ENCODE measurements around the gene MSL1. TPM values are rescaled to one million over a fixed set of nuclear protein-coding genes. Genes with fewer than 3 reads are reported as not detected.

MSL1 gene
- total and polyA plus RNA-seq, 9 of the 15 experiments (the other 6 are each of a cell fraction or from before 2014, with no cell fraction given), result 13.8 to 120 (median 61.9) TPM

DNA sequence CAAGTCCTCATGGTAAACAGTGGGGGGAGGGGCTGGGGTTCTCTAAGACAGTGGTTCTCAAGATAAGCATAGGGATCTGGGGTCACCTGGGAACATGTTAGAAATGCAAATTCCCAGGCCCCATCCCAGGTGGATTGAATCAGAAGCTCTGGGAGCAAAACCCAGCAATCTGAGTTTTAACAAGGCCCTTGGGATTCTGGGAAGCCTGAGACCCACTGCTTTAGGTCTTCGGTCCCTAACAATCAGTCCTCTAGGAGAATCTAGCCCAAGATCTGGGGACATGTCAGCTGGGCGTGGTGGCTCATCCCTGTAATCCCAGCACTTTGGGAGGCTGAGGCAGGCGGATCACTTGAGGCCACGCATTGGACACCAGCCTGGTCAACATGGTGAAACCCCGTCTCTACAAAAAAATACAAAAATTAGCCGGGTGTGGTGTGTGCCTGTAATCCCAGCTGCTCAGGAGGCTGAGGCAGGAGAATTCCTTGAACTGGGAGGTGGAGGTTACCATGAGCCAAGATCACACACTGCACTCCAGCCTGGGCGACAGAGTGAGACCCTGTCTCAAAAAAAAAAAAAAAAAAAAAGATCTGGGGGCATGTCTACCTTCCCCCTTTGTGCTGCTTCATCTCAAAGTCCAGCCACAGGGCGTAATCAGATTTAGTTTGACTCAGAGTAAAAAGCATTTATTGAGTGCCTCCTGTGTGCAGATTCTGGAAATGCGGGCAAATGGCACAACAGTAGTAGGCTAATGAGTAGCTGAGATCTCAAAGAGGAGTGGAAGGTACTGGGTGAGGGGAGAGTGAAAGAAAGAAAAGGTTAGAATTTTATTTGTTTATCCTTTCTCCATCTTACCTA is 12.6 kb upstream of the MSL1 start (continued):
- peak; percentile 71 for TF ChIP-seq DMBX1 (CRISPR knock-in tag; IDR thresholded peaks at IDR 0.05; ENCODE audit: borderline replicate concordance)
- no peak for TF ChIP-seq TAL1 (IDR thresholded peaks at IDR 0.05)
- no peak for TF ChIP-seq TEAD2 (tag; IDR thresholded peaks at IDR 0.05)
- TF ChIP-seq ZNF324 (CRISPR knock-in tag; IDR thresholded peaks at IDR 0.05), result no peak
- no peak for TF ChIP-seq ZBTB9 (CRISPR knock-in tag; IDR thresholded peaks at IDR 0.05)
- TF ChIP-seq, protein P1, sequence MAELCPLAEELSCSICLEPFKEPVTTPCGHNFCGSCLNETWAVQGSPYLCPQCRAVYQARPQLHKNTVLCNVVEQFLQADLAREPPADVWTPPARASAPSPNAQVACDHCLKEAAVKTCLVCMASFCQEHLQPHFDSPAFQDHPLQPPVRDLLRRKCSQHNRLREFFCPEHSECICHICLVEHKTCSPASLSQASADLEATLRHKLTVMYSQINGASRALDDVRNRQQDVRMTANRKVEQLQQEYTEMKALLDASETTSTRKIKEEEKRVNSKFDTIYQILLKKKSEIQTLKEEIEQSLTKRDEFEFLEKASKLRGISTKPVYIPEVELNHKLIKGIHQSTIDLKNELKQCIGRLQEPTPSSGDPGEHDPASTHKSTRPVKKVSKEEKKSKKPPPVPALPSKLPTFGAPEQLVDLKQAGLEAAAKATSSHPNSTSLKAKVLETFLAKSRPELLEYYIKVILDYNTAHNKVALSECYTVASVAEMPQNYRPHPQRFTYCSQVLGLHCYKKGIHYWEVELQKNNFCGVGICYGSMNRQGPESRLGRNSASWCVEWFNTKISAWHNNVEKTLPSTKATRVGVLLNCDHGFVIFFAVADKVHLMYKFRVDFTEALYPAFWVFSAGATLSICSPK (IDR thresholded peaks at IDR 0.05; ENCODE audit: borderline replicate concordance), result no peak
- TF ChIP-seq DEAF1 (CRISPR knock-in tag; IDR thresholded peaks at IDR 0.05), result no peak
- TF ChIP-seq EP400 (IDR thresholded peaks at IDR 0.05), result no peak
- TF ChIP-seq GABPA (tag; conservative IDR thresholded peaks at IDR 0.05; ENCODE audit: low read depth), result no peak
- TF ChIP-seq ZNF134 (CRISPR knock-in tag; conservative IDR thresholded peaks at IDR 0.05), result no peak
- peak; percentile 25; the same call in 1 of the 2 replicates for TF ChIP-seq REST (IDR thresholded peaks at IDR 0.05; ENCODE audit: borderline replicate concordance)
- TF ChIP-seq REST (CRISPR knock-in tag; IDR thresholded peaks at IDR 0.05; ENCODE audit: low read depth), result no peak
- no peak for TF ChIP-seq CBFA2T2 (conservative IDR thresholded peaks at IDR 0.05)
